Parathyroid adenoma (tissue), 2 donors: Measurements from ENCODE around the gene SSBP2.
"Not testable (repeated sequence)": the region's sequence is repeated elsewhere in the genome, so short reads cannot be mapped to it uniquely, and the experiment has no call there.

ENCODE experiments used
- H2AFZ ChIP-seq: fragments of 300-600 bp; sonication (generic); one replicate; pipeline ENCODE4 v1.7.0; 2017; ENCODE audit warnings: antibody characterized with exemption, mild to moderate bottlenecking
- H3K27ac ChIP-seq: fragments of 300-600 bp; sonication (generic); one replicate; pipeline ENCODE4 v1.7.0; 2017
- H3K27me3 ChIP-seq: fragments of 300-600 bp; sonication (generic); one replicate; pipeline ENCODE4 v1.7.0; 2017; ENCODE audit warnings: low read length; ENCODE audit not compliant: control insufficient read depth, insufficient read depth
- H3K36me3 ChIP-seq: fragments of 300-600 bp; sonication (generic); one replicate; pipeline ENCODE4 v1.7.0; 2017; ENCODE audit warnings: low read length; ENCODE audit not compliant: control insufficient read depth, insufficient read depth
- H3K4me1 ChIP-seq: fragments of 300-600 bp; sonication (generic); one replicate; pipeline ENCODE4 v1.7.0; 2017; ENCODE audit warnings: control low read depth
- H3K4me2 ChIP-seq: fragments of 300-600 bp; sonication (generic); one replicate; pipeline ENCODE4 v1.7.0; 2017; ENCODE audit warnings: low read length
- H3K4me3 ChIP-seq: fragments of 300-600 bp; sonication (generic); one replicate; pipeline ENCODE4 v1.7.0; 2017; ENCODE audit warnings: low read depth, low read length
- H3K79me2 ChIP-seq: fragments of 300-600 bp; sonication (generic); one replicate; pipeline ENCODE4 v1.7.0; 2017; ENCODE audit warnings: control low read depth
- H3K9ac ChIP-seq: fragments of 300-600 bp; sonication (generic); one replicate; pipeline ENCODE4 v1.7.0; 2017; ENCODE audit warnings: mild to moderate bottlenecking
- H3K9me3 ChIP-seq: fragments of 300-600 bp; sonication (generic); one replicate; pipeline ENCODE4 v1.7.0; 2017; ENCODE audit warnings: low read length; ENCODE audit not compliant: control insufficient read depth
- TF ChIP-seq, protein P1 (sequence below): fragments of 300-600 bp; sonication (generic); IDR thresholded peaks from one replicate; pipeline ENCODE4 v1.7.0; 2017; ENCODE audit warnings: antibody characterized with exemption, mild to moderate bottlenecking
- donor health status: primary hyperparathyroidism.

SSBP2 gene

DNA sequence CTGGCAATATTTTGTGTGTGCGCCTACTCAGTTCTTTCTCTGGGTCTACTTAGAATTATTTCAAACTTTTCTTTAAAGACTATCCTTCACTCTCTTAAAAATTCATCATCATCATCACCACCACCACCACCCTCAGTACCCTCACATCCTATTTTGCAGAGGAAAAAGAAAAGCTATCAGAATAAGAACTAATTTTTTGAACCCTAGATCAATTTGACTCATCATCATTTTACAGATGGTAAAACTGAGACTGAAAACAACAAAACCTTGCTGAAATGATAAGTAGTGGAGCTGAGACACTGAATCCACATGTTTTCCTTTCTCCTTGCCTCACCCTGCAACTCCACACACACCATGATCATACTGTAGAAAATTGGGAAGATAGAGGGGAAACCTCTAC lies 119.3 kb downstream of the SSBP2 start:
- no peak overlapping the region for H3K9ac ChIP-seq
- no peaks in the 10 kb centered on the region for H3K36me3 ChIP-seq
- TF ChIP-seq, protein P1, sequence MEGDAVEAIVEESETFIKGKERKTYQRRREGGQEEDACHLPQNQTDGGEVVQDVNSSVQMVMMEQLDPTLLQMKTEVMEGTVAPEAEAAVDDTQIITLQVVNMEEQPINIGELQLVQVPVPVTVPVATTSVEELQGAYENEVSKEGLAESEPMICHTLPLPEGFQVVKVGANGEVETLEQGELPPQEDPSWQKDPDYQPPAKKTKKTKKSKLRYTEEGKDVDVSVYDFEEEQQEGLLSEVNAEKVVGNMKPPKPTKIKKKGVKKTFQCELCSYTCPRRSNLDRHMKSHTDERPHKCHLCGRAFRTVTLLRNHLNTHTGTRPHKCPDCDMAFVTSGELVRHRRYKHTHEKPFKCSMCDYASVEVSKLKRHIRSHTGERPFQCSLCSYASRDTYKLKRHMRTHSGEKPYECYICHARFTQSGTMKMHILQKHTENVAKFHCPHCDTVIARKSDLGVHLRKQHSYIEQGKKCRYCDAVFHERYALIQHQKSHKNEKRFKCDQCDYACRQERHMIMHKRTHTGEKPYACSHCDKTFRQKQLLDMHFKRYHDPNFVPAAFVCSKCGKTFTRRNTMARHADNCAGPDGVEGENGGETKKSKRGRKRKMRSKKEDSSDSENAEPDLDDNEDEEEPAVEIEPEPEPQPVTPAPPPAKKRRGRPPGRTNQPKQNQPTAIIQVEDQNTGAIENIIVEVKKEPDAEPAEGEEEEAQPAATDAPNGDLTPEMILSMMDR = no peak
- H3K9me3 ChIP-seq = no peaks in the 10 kb centered on the region
- H3K27me3 ChIP-seq = no peaks in the 10 kb centered on the region
- H3K4me1 ChIP-seq = peaks cover 4% of the 10 kb centered on the region
- no peak overlapping the region for H2AFZ ChIP-seq
- no peak overlapping the region for H3K4me2 ChIP-seq
- H3K4me3 ChIP-seq = no peak overlapping the region
- no peak overlapping the region for H3K27ac ChIP-seq
- peaks cover 8% of the 10 kb centered on the region for H3K79me2 ChIP-seq

DNA sequence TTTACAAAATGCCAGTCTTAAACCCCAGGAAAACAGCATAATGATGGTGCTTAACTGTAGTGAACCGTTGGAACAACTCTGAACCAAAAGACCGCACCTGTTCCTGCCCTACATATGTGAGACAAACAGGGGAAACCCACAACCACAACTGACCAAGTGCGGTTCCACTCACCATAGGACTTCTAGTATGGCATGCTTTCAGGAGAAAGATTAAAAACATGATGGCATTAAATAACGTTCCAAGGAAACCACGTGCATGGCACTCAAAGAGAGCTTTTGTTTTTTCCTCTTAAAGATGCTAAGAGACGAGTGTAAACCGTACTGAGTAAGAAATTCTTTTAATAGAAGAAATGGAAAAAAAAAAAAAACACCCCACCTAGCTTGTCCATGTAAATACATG lies 119.8 kb downstream of the SSBP2 start:
- H3K4me1 ChIP-seq = peaks cover 4% of the 10 kb centered on the region
- TF ChIP-seq, protein P1 = no peak

DNA sequence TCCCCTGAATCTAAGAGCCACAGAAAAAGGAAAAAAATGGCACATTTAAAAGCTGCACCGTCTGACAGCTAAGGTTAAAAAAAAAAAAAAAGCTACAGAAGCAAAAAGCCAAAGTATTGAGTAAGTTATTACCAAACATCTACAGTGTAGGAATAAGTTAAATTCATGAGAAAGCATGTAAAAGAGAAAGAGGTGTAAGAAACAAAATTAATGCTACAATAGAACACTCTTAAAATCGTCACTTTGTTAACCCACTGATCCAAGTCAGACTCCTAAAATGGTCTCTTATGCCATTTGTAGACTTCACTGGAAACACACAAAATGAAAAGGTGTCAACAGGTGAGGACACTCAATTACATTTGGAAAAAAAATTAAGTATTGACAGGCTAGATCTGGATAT lies 120.2 kb downstream of the SSBP2 start:
- TF ChIP-seq, protein P1 = no peak
- Histone ChIP-seq H3K4me1 (peaks cover 4% of the 10 kb centered on the region), H3K27me3 (no peaks in the 10 kb centered on the region), H3K4me2 (no peak overlapping the region), H2AFZ (no peak overlapping the region), H3K4me3 (no peak overlapping the region), H3K9ac (no peak overlapping the region), H3K27ac (no peak overlapping the region), H3K79me2 (peaks cover 8% of the 10 kb centered on the region), H3K36me3 (no peaks in the 10 kb centered on the region), H3K9me3 (no peaks in the 10 kb centered on the region)

More for the DNA sequence above, 119.8 kb downstream of the SSBP2 start:
- peaks cover 8% of the 10 kb centered on the region for H3K79me2 ChIP-seq
- H2AFZ ChIP-seq = no peak overlapping the region
- no peaks in the 10 kb centered on the region for H3K9me3 ChIP-seq
- H3K9ac ChIP-seq = no peak overlapping the region
- no peak overlapping the region for H3K4me3 ChIP-seq
- H3K4me2 ChIP-seq = no peak overlapping the region
- H3K27me3 ChIP-seq = no peaks in the 10 kb centered on the region
- H3K27ac ChIP-seq = no peak overlapping the region
- H3K36me3 ChIP-seq = no peaks in the 10 kb centered on the region

DNA sequence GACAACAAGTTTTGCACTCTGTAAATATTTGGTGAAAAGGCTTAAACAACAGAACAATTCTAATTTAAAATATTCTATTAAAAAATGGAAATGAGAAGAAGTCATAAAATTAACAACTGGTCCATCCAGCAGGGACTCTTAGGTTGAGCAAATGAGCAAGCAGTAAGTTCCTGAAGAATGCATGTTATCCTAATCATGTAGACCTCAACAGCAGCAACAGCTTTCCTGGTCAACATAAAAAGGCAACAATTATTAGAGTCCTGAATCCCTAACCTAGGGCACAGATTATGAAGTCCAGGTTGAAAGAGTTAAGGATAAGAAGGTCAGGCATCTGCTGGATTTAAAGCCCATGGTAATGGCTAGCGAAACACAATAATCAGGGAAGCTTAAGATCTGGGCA lies 120.9 kb downstream of the SSBP2 start:
- Histone ChIP-seq H3K9me3 (no peaks in the 10 kb centered on the region), H3K4me3 (no peak overlapping the region), H3K36me3 (no peaks in the 10 kb centered on the region), H3K4me1 (peaks cover 4% of the 10 kb centered on the region), H2AFZ (no peak overlapping the region), H3K27me3 (no peaks in the 10 kb centered on the region), H3K79me2 (peaks cover 8% of the 10 kb centered on the region), H3K4me2 (no peak overlapping the region), H3K27ac (no peak overlapping the region), H3K9ac (no peak overlapping the region)
- TF ChIP-seq, protein P1 = no peak

DNA sequence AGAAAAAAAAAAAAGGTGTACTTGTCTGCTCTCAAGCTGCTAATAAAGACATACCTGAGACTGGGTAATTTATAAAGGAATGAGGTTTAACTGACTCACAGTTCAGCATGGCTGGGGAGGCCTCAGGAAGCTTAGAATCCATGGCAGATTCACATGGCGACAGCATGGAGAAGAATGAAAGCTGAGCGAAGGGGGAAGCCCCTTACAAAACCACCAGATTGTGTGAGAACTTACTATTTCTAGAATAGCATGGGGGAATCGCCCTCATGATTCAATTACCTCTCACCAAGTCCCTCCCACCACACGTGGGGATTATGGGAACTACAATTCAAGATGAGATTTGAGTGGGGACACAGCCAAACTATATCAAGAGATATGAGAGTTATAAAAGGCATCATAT lies 122.8 kb downstream of the SSBP2 start:
- H3K27ac ChIP-seq, H3K27me3 ChIP-seq, H2AFZ ChIP-seq, H3K9ac ChIP-seq, H3K79me2 ChIP-seq, H3K4me2 ChIP-seq, H3K36me3 ChIP-seq, H3K4me1 ChIP-seq, H3K9me3 ChIP-seq, H3K4me3 ChIP-seq: not testable (repeated sequence)
